Suprapubic skin (tissue), 3 donors: Measurements from ENCODE around the gene CCDC106.

Experiments
- CTCF ChIP-seq, 2 donors: fragments of 200-600 bp in 1 of 2; fragments of 450-650 bp in 1 of 2; sonication (generic) in 1 of 2; IDR thresholded peaks; one replicate each; pipeline ENCODE4 v1.5.1; 2016 to 2019; ENCODE audit warnings: antibody characterized with exemption in 2 of 2, mild to moderate bottlenecking in 1 of 2, moderate library complexity in 1 of 2
- POLR2A ChIP-seq, 2 donors: fragments of 450-650 bp; IDR thresholded peaks; one replicate each; pipeline ENCODE4 v1.6.1; 2017; ENCODE audit warnings: antibody characterized with exemption in 2 of 2, mild to moderate bottlenecking in 2 of 2, moderate library complexity in 2 of 2

GRCh38 chr19:55605207-55605636, 42.8 kb upstream of the CCDC106 start:
- TF ChIP-seq CTCF (IDR thresholded peaks at IDR 0.05): no peak
- TF ChIP-seq POLR2A (IDR thresholded peaks at IDR 0.05): no peak
